MM.1S (cell line): Measurements from ENCODE around the gene BICC1.

ENCODE experiments used
- CTCF ChIP-seq: fragments of 300-600 bp; sonication (generic); IDR thresholded peaks from 2 replicates; pipeline ENCODE4 v1.5.1; 2016; ENCODE audit warnings: antibody characterized with exemption, low read length, mixed read lengths
- EZH2 ChIP-seq: fragments of 300-600 bp; sonication (generic); optimal IDR thresholded peaks from 2 replicates; pipeline ENCODE3; 2017; ENCODE audit warnings: low read depth, mild to moderate bottlenecking, antibody characterized with exemption, low read length, mixed read lengths
- EZH2phosphoT487 ChIP-seq: fragments of 300-600 bp; sonication (generic); IDR thresholded peaks from 2 replicates; pipeline ENCODE4 v1.6.1; 2018; ENCODE audit warnings: antibody characterized with exemption, low read length

GRCh38 chr10:58829839-58830238, 317.2 kb downstream of the BICC1 start:
- TF ChIP-seq CTCF, result no peak
- TF ChIP-seq EZH2, result no peak
- TF ChIP-seq EZH2phosphoT487, result no peak
